Epithelial cell of esophagus (primary cell): ENCODE data around the gene DGKK.

Experiments used
- DNase-seq: peaks from one replicate; pipeline ENCODE4 v3.0.0; 2010; ENCODE audit warnings: low read depth
- H3K4me3 ChIP-seq: 2 replicates; pipeline ENCODE4 v1.5.1; 2011; ENCODE audit warnings: mild to moderate bottlenecking, low read length, control low read depth
- CTCF ChIP-seq: IDR thresholded peaks from 2 replicates; pipeline ENCODE4 v1.5.1; 2011; ENCODE audit warnings: low read depth, mild to moderate bottlenecking, low read length, control low read depth, inconsistent platforms; ENCODE audit not compliant: insufficient read depth; ENCODE audit errors: missing control alignments

The DGKK gene

GRCh38 chrX:50470103-50471031 is at the start of gene DGKK:
Gene DGKK (minus strand): TSS chrX:50470825. CDS start chrX:50470678, 147 bp downstream.
- DNase-seq = no peak
- no peak within 1 kb of the TSS for H3K4me3 ChIP-seq

GRCh38 chrX:50514811-50515210 is 44.2 kb upstream of the DGKK start:
- H3K4me3 ChIP-seq = no peak overlapping the region
- no peak for TF ChIP-seq CTCF
- no peak for DNase-seq

More at GRCh38 chrX:50470103-50471031, at the start of gene DGKK:
- no peak for TF ChIP-seq CTCF

GRCh38 chrX:50497114-50497513 is 26.5 kb upstream of the DGKK start:
- no peak for DNase-seq
- no peak overlapping the region for H3K4me3 ChIP-seq
- TF ChIP-seq CTCF = no peak

GRCh38 chrX:50495616-50496015 is 25.0 kb upstream of the DGKK start:
- H3K4me3 ChIP-seq = no peak overlapping the region
- TF ChIP-seq CTCF = no peak
- no peak for DNase-seq

GRCh38 chrX:50492720-50493119 is 22.1 kb upstream of the DGKK start:
- no peak for TF ChIP-seq CTCF
- H3K4me3 ChIP-seq = no peak overlapping the region
- DNase-seq = no peak

GRCh38 chrX:50484662-50485061 is 14.0 kb upstream of the DGKK start:
- no peak for DNase-seq
- H3K4me3 ChIP-seq = no peak overlapping the region
- no peak for TF ChIP-seq CTCF
